Left ventricle myocardium inferior (tissue), 1 donor: ENCODE data around the gene SYNE1. TPM values are rescaled to one million over a fixed set of nuclear protein-coding genes. Genes with fewer than 3 reads are reported as not detected.

Experiments
- DNase-seq: peaks from one replicate; pipeline ENCODE4 v3.0.0-alpha.2; 2020
- H3K27ac ChIP-seq: fragments of 200-600 bp; replicated peaks from 2 replicates; pipeline ENCODE4 v1.8.0; 2021
- H3K27me3 ChIP-seq: fragments of 200-600 bp; 2 replicates; pipeline ENCODE4 v1.8.0; 2021; ENCODE audit warnings: low read depth
- H3K36me3 ChIP-seq: fragments of 200-600 bp; 2 replicates; pipeline ENCODE4 v1.8.0; 2021
- H3K4me1 ChIP-seq: fragments of 200-600 bp; 2 replicates; pipeline ENCODE4 v1.8.0; 2021
- H3K4me3 ChIP-seq: fragments of 200-600 bp; 2 replicates; pipeline ENCODE4 v1.8.0; 2021; ENCODE audit warnings: mild to moderate bottlenecking, moderate library complexity
- H3K9me3 ChIP-seq: fragments of 200-600 bp; replicated peaks from 2 replicates; pipeline ENCODE4 v1.8.0; 2021
- CTCF ChIP-seq: fragments of 200-600 bp; IDR thresholded peaks from 2 replicates; pipeline ENCODE4 v1.8.0; 2021; ENCODE audit warnings: antibody characterized with exemption, mild to moderate bottlenecking, borderline replicate concordance
- intact Hi-C: fragments of 100-400 bp; cut with micrococcal nuclease; formaldehyde crosslinking; loops from one replicate; pipeline ENCODE4 v1.11.0; 2022
- total RNA-seq: library from RNA; stranded (reverse); fragmentation: NEBNext Ultra II Directional; extraction: Animal tissue kit (Norgen Biotek cat#: 25700); gene quantifications from one replicate; pipeline ENCODE4 v1.2.1, GENCODE V29; 2021
- donor health status: DM: no; HTN: yes; CAD: no; lungs with severe emphysema.

SYNE1 gene
- total RNA-seq, 1 donor from 2014 or later, result 105 TPM

- no peak for TF ChIP-seq CTCF
- no peak for DNase-seq
- no peak overlapping the region for H3K27ac ChIP-seq
- intact Hi-C loops, result no loop called here
- no peaks in the 10 kb centered on the region for H3K9me3 ChIP-seq
- H3K36me3 ChIP-seq, result peaks cover 96% of the 10 kb centered on the region
- no peaks in the 10 kb centered on the region for H3K27me3 ChIP-seq
- no peak overlapping the region for H3K4me3 ChIP-seq
- H3K4me1 ChIP-seq, result peaks cover 21% of the 10 kb centered on the region
Observed at GRCh38 chr6:152257581-152257980, 379.6 kb downstream of the SYNE1 start.

- no peak for TF ChIP-seq CTCF
- Histone ChIP-seq H3K4me1 (peaks cover 44% of the 10 kb centered on the region), H3K27me3 (no peaks in the 10 kb centered on the region), H3K4me3 (no peak overlapping the region), H3K36me3 (peaks cover 63% of the 10 kb centered on the region), H3K27ac (no peak overlapping the region), H3K9me3 (no peaks in the 10 kb centered on the region)
- DNase-seq, result no peak
- intact Hi-C loops, result no loop called here
Observed at GRCh38 chr6:152250127-152250526, 387.0 kb downstream of the SYNE1 start.

DNA sequence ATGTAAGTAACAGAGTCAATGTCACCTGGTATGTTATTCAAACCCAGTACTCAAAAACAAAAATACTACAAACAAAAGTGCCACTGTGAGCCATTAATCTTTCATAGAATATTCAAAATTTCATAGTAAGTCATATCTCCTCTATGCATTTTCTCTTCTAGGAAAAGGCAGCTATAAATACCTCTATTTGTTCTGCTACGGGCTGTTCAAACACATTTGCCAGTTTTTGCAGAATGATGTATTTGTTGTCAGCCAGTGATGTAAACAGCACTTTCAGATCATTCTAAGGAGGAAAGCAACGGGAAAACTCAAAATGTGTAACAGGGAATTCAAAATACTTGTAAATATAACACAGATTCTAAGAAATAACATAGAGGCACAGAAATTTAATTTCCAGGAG is 388.2 kb downstream of the SYNE1 start:
- no peak overlapping the region for H3K4me3 ChIP-seq
- peaks cover 55% of the 10 kb centered on the region for H3K4me1 ChIP-seq
- no peak for DNase-seq
- intact Hi-C loops, result no loop called here
- H3K9me3 ChIP-seq, result no peaks in the 10 kb centered on the region
- no peaks in the 10 kb centered on the region for H3K27me3 ChIP-seq
- no peak for TF ChIP-seq CTCF
- peaks cover 62% of the 10 kb centered on the region for H3K36me3 ChIP-seq
- H3K27ac ChIP-seq, result peak overlapping the region; percentile 61

GRCh38 chr6:152246554-152247337 is 390.4 kb downstream of the SYNE1 start:
- DNase-seq, result no peak
- intact Hi-C loops, result no loop called here
- peak overlapping the region; percentile 85 for H3K27ac ChIP-seq
- H3K9me3 ChIP-seq, result no peaks in the 10 kb centered on the region
- no peak for TF ChIP-seq CTCF
- H3K4me3 ChIP-seq, result peak overlapping the region; percentile 29
- peaks cover 59% of the 10 kb centered on the region for H3K36me3 ChIP-seq
- H3K4me1 ChIP-seq, result peaks cover 69% of the 10 kb centered on the region
- no peaks in the 10 kb centered on the region for H3K27me3 ChIP-seq

DNA sequence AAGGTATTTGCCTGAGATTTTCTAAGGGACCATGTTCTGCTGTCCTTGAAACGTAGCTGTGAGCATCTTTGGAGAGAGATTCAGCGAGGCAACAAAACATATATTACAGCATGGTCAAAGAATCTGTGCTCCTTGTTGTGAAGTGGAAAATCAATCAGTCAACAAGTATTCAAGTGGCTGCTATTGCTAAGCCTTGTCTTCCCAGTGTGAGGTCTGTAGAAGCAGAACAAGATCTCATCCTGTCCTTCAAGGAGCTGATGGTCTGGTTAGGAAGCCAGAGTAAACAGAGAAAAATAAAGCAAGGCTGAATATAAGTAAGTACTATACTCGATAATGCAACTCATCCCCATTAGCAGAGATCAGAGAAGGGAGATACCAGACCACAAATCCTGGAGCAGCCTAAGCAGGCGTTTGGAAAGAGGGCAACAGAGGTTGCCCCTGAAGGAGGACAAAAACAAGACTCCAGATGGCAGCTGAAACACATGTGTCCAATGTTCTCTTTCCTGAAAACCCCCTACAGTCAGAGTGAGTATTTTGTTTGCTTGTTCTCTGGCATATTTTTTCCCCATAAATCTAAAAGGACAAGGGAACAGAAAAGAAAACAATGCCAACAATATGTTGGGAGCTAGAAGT is 392.0 kb downstream of the SYNE1 start:
- no peak overlapping the region for H3K4me3 ChIP-seq
- H3K36me3 ChIP-seq, result peaks cover 62% of the 10 kb centered on the region
- H3K27me3 ChIP-seq, result no peaks in the 10 kb centered on the region
- intact Hi-C loops, result no loop called here
- H3K9me3 ChIP-seq, result no peaks in the 10 kb centered on the region
- no peak for DNase-seq
- peak overlapping the region; percentile 85 for H3K27ac ChIP-seq
- peaks cover 71% of the 10 kb centered on the region for H3K4me1 ChIP-seq
- TF ChIP-seq CTCF, result no peak
